Calu3 (cell line): ENCODE results near the gene NRL. TPM values are rescaled to one million over a fixed set of nuclear protein-coding genes. Genes with fewer than 3 reads are reported as not detected.

Source experiments
- BruUV-seq: library from RNA; stranded (reverse); fragments of 400-500 nt; replicated peaks from 2 replicates; lab custom pipeline; 2021; lab: Mats Ljungman, UMichigan
- CTCF ChIA-PET: fragments of 300-600 bp; sonication (Branson Sonifier 250); formaldehyde crosslinking; loops from one replicate; lab custom pipeline; 2022; ENCODE audit warnings: antibody characterized with exemption; lab: Charles Lee
- DNase-seq: peaks from one replicate; pipeline ENCODE4 v3.0.0; 2022
- H3K27ac Mint-ChIP-seq: one replicate; pipeline ENCODE4 v1.8.0; 2022; ENCODE audit warnings: mixed read lengths; ENCODE audit not compliant: unreplicated experiment
- H3K27me3 Mint-ChIP-seq: one replicate; pipeline ENCODE4 v1.8.0; 2022; ENCODE audit warnings: mixed read lengths; ENCODE audit not compliant: unreplicated experiment
- H3K36me3 Mint-ChIP-seq: one replicate; pipeline ENCODE4 v1.8.0; 2022; ENCODE audit warnings: mild to moderate bottlenecking, moderate library complexity, mixed read lengths; ENCODE audit not compliant: insufficient read depth, unreplicated experiment
- H3K4me1 Mint-ChIP-seq: one replicate; pipeline ENCODE4 v1.8.0; 2022; ENCODE audit warnings: mild to moderate bottlenecking, low read depth, mixed read lengths; ENCODE audit not compliant: unreplicated experiment
- H3K4me3 Mint-ChIP-seq: one replicate; pipeline ENCODE4 v1.8.0; 2022; ENCODE audit warnings: mild to moderate bottlenecking, low read depth, moderate library complexity, mixed read lengths; ENCODE audit not compliant: unreplicated experiment
- H3K9me3 Mint-ChIP-seq: one replicate; pipeline ENCODE4 v1.8.0; 2022; ENCODE audit warnings: low read depth, mixed read lengths; ENCODE audit not compliant: unreplicated experiment
- intact Hi-C: fragments of 100-400 bp; cut with micrococcal nuclease; formaldehyde crosslinking; loops from one replicate; pipeline ENCODE4 v1.10.0; 2022; ENCODE audit not compliant: unreplicated experiment
- total RNA-seq: library from RNA; stranded (reverse); gene quantifications from 2 replicates; pipeline ENCODE4 v1.2.3, GENCODE V29; 2022
- TF ChIP-seq, protein P1 (sequence below): fragments of 200-600 bp; IDR thresholded peaks from one replicate; pipeline ENCODE4 v1.8.0; 2022; ENCODE audit warnings: antibody characterized with exemption; ENCODE audit not compliant: unreplicated experiment

NRL gene
- total RNA-seq, 1 experiment from 2014 or later = 2.3 TPM

- H3K4me3 Mint-ChIP-seq = no peak overlapping the region
- H3K27ac Mint-ChIP-seq = no peak overlapping the region
- TF ChIP-seq, protein P1, sequence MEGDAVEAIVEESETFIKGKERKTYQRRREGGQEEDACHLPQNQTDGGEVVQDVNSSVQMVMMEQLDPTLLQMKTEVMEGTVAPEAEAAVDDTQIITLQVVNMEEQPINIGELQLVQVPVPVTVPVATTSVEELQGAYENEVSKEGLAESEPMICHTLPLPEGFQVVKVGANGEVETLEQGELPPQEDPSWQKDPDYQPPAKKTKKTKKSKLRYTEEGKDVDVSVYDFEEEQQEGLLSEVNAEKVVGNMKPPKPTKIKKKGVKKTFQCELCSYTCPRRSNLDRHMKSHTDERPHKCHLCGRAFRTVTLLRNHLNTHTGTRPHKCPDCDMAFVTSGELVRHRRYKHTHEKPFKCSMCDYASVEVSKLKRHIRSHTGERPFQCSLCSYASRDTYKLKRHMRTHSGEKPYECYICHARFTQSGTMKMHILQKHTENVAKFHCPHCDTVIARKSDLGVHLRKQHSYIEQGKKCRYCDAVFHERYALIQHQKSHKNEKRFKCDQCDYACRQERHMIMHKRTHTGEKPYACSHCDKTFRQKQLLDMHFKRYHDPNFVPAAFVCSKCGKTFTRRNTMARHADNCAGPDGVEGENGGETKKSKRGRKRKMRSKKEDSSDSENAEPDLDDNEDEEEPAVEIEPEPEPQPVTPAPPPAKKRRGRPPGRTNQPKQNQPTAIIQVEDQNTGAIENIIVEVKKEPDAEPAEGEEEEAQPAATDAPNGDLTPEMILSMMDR = no peak
- H3K9me3 Mint-ChIP-seq = no peaks in the 10 kb centered on the region
- CTCF ChIA-PET = no interaction called here
- peaks cover 7% of the 10 kb centered on the region for H3K4me1 Mint-ChIP-seq
- intact Hi-C loops = no loop called here
- no peaks in the 10 kb centered on the region for H3K27me3 Mint-ChIP-seq
- no TSS peak for BruUV-seq
- DNase-seq = no peak
- H3K36me3 Mint-ChIP-seq = peaks cover 63% of the 10 kb centered on the region
These were observed 15.6 kb downstream of the NRL start for GRCh38 chr14:24098927-24099813.

- intact Hi-C loops = no loop called here
- no peak for DNase-seq
- Mint-ChIP-seq H3K36me3 (peaks cover 63% of the 10 kb centered on the region), H3K4me3 (no peak overlapping the region), H3K27ac (no peak overlapping the region), H3K9me3 (no peaks in the 10 kb centered on the region), H3K27me3 (no peaks in the 10 kb centered on the region), H3K4me1 (peaks cover 12% of the 10 kb centered on the region)
- CTCF ChIA-PET = interaction anchor here (0.6 to 1.3 kb wide), 2 partner anchors 10 to 30 kb away, joined by 3 to 5 read pairs; no protein-coding TSS in a partner anchor
- TF ChIP-seq, protein P1 = no peak
- no TSS peak for BruUV-seq
These were observed 16.4 kb downstream of the NRL start for GRCh38 chr14:24098229-24098926.

- no TSS peak for BruUV-seq
- intact Hi-C loops = no loop called here
- TF ChIP-seq, protein P1 = no peak
- no peak for DNase-seq
- Mint-ChIP-seq H3K36me3 (peaks cover 58% of the 10 kb centered on the region), H3K27me3 (no peaks in the 10 kb centered on the region), H3K4me3 (peak overlapping the region; percentile 39), H3K4me1 (peaks cover 27% of the 10 kb centered on the region), H3K9me3 (no peaks in the 10 kb centered on the region), H3K27ac (no peak overlapping the region)
- CTCF ChIA-PET = interaction anchor here (0.7 to 5.5 kb wide), 3 partner anchors 12 to 219 kb away, joined by 5 to 45 read pairs (median 8); no protein-coding TSS in a partner anchor
These were observed 18.1 kb downstream of the NRL start for GRCh38 chr14:24096545-24097181.

GRCh38 chr14:24095271-24096068 is 19.3 kb downstream of the NRL start:
- Mint-ChIP-seq H3K27me3 (no peaks in the 10 kb centered on the region), H3K36me3 (peaks cover 49% of the 10 kb centered on the region), H3K4me1 (peaks cover 27% of the 10 kb centered on the region), H3K9me3 (no peaks in the 10 kb centered on the region), H3K4me3 (peak overlapping the region; percentile 92), H3K27ac (peak overlapping the region; percentile 94)
- intact Hi-C loops = no loop called here
- DNase-seq = peak; percentile 34
- TF ChIP-seq, protein P1 = no peak
- BruUV-seq = no TSS peak
- CTCF ChIA-PET = interaction anchor here (0.8 to 5.7 kb wide), 5 partner anchors 13 to 65 kb away, joined by 3 to 68 read pairs (median 23); partner anchors contain the start of genes DCAF11, IRF9 and NRL
